ENCODE results near the gene GLI1. TPM values are rescaled to one million over a fixed set of nuclear protein-coding genes. Genes with fewer than 3 reads are reported as not detected.
"Not testable (repeated sequence)": the region's sequence is repeated elsewhere in the genome, so short reads cannot be mapped to it uniquely, and the experiment has no call there.

GLI1 gene
- total RNA-seq = 0.92 TPM
- long read RNA-seq = 0 reads

- no peak for DNase-seq (ENCODE audit: missing footprints)
- ATAC-seq = peak; percentile 44
- intact Hi-C loops (cut with DNase I) = loop anchor here (10.0 kb wide), 1 partner anchor 165 kb away; no protein-coding TSS in a partner anchor
Observed at GRCh38 chr12:57459750-57460467, at the start of gene GLI1. GLI1 (plus strand) TSS chr12:57459785; CDS start chr12:57463692, 3,907 bp downstream.

- intact Hi-C loops (cut with DNase I) = no loop called here
- DNase-seq (ENCODE audit: missing footprints) (no peak), ATAC-seq (no peak)
Observed at GRCh38 chr12:57410534-57410933, 49.1 kb upstream of the GLI1 start.

- DNase-seq (ENCODE audit: missing footprints); intact Hi-C loops (cut with DNase I); ATAC-seq: not testable (repeated sequence)
Observed at GRCh38 chr12:57414160-57414559, 45.4 kb upstream of the GLI1 start.

- no peak for DNase-seq (ENCODE audit: missing footprints)
- ATAC-seq = no peak
- intact Hi-C loops (cut with DNase I) = no loop called here
Observed at GRCh38 chr12:57415088-57415487, 44.5 kb upstream of the GLI1 start.

- ATAC-seq (no peak), DNase-seq (ENCODE audit: missing footprints) (no peak)
- intact Hi-C loops (cut with DNase I) = no loop called here
Observed at GRCh38 chr12:57416039-57416996, 43.3 kb upstream of the GLI1 start.

GRCh38 chr12:57418255-57418654, 41.3 kb upstream of the GLI1 start:
- ATAC-seq (peak; percentile 31), DNase-seq (ENCODE audit: missing footprints) (no peak)
- intact Hi-C loops (cut with DNase I) = no loop called here

GRCh38 chr12:57419495-57419894, 40.1 kb upstream of the GLI1 start:
- DNase-seq (ENCODE audit: missing footprints) (no peak), ATAC-seq (no peak)
- intact Hi-C loops (cut with DNase I) = no loop called here

- intact Hi-C loops (cut with DNase I) = no loop called here
- no peak for DNase-seq (ENCODE audit: missing footprints)
- ATAC-seq = no peak
Observed at GRCh38 chr12:57420482-57420881, 39.1 kb upstream of the GLI1 start.

- intact Hi-C loops (cut with DNase I); DNase-seq (ENCODE audit: missing footprints); ATAC-seq: not testable (repeated sequence)
Observed at GRCh38 chr12:57426948-57427347, 32.6 kb upstream of the GLI1 start.

- DNase-seq (ENCODE audit: missing footprints) (no peak), ATAC-seq (no peak)
- intact Hi-C loops (cut with DNase I) = no loop called here
Observed at GRCh38 chr12:57428965-57429364, 30.6 kb upstream of the GLI1 start.

GRCh38 chr12:57429473-57430111, 30.0 kb upstream of the GLI1 start:
- intact Hi-C loops (cut with DNase I) = no loop called here
- ATAC-seq = no peak
- no peak for DNase-seq (ENCODE audit: missing footprints)

GRCh38 chr12:57430112-57430930, 29.3 kb upstream of the GLI1 start:
- ATAC-seq (peak; percentile 73), DNase-seq (ENCODE audit: missing footprints) (peak; percentile 82)
- intact Hi-C loops (cut with DNase I) = no loop called here

GRCh38 chr12:57430931-57431566, 28.5 kb upstream of the GLI1 start, which contains the start of gene R3HDM2:
R3HDM2 (minus strand) TSS chr12:57431043; CDS start chr12:57310428, 120,615 bp downstream.
- ATAC-seq = peak; percentile 98
- DNase-seq (ENCODE audit: missing footprints) = peak; percentile 96
- intact Hi-C loops (cut with DNase I) = no loop called here

- intact Hi-C loops (cut with DNase I) = no loop called here
- DNase-seq (ENCODE audit: missing footprints) = no peak
- no peak for ATAC-seq
Observed at GRCh38 chr12:57431654-57432188, 27.9 kb upstream of the GLI1 start.

- ATAC-seq (no peak), DNase-seq (ENCODE audit: missing footprints) (no peak)
- intact Hi-C loops (cut with DNase I) = no loop called here
Observed at GRCh38 chr12:57433370-57433769, 26.2 kb upstream of the GLI1 start.

GRCh38 chr12:57434517-57435223, 24.9 kb upstream of the GLI1 start, which contains the start of gene INHBC:
INHBC (plus strand) TSS chr12:57434784; CDS start chr12:57434887, 103 bp downstream.
- DNase-seq (ENCODE audit: missing footprints) (no peak), ATAC-seq (no peak)
- intact Hi-C loops (cut with DNase I) = no loop called here

- DNase-seq (ENCODE audit: missing footprints) = no peak
- no peak for ATAC-seq
- intact Hi-C loops (cut with DNase I) = no loop called here
Observed at GRCh38 chr12:57435293-57435692, 24.3 kb upstream of the GLI1 start.
